ENCODE data around the gene MRPL39.

DNA sequence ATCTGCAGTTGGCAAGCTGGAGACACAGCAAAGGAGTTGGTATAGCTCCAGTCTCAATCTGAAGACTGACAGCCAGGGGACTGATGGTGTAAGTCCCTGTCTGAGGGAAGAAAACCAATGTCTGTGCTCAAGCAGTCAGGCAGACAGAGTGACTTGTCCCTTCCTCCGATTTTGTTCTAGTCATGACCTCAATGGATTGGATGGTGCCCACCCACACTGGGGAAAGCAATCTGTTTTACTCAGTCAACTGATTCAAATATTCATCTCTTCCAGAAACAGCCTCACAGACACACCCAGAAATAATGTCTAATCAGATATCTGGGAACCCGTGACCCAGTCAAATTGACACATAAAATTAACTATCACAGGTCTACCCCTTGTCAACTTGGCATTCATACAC is 11.9 kb upstream of the MRPL39 start:
- no peak for TF ChIP-seq MAFK (IDR thresholded peaks at IDR 0.05; ENCODE audit: low read depth, low read length)
- TF ChIP-seq, protein P1, sequence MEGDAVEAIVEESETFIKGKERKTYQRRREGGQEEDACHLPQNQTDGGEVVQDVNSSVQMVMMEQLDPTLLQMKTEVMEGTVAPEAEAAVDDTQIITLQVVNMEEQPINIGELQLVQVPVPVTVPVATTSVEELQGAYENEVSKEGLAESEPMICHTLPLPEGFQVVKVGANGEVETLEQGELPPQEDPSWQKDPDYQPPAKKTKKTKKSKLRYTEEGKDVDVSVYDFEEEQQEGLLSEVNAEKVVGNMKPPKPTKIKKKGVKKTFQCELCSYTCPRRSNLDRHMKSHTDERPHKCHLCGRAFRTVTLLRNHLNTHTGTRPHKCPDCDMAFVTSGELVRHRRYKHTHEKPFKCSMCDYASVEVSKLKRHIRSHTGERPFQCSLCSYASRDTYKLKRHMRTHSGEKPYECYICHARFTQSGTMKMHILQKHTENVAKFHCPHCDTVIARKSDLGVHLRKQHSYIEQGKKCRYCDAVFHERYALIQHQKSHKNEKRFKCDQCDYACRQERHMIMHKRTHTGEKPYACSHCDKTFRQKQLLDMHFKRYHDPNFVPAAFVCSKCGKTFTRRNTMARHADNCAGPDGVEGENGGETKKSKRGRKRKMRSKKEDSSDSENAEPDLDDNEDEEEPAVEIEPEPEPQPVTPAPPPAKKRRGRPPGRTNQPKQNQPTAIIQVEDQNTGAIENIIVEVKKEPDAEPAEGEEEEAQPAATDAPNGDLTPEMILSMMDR (conservative IDR thresholded peaks at IDR 0.05; ENCODE audit: low read depth, low read length), result no peak
- TF ChIP-seq RFX5 (IDR thresholded peaks at IDR 0.05; ENCODE audit: low read depth, low read length), result no peak
- no peak for TF ChIP-seq POLR2A (IDR thresholded peaks at IDR 0.05; ENCODE audit: low read depth, low read length)
- TF ChIP-seq, protein P2, sequence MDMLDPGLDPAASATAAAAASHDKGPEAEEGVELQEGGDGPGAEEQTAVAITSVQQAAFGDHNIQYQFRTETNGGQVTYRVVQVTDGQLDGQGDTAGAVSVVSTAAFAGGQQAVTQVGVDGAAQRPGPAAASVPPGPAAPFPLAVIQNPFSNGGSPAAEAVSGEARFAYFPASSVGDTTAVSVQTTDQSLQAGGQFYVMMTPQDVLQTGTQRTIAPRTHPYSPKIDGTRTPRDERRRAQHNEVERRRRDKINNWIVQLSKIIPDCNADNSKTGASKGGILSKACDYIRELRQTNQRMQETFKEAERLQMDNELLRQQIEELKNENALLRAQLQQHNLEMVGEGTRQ (IDR thresholded peaks at IDR 0.05; ENCODE audit: low read depth, low read length), result no peak
- no peak for TF ChIP-seq SMC3 (IDR thresholded peaks at IDR 0.05; ENCODE audit: low read depth, low read length)
- no peak for TF ChIP-seq RAD21 (IDR thresholded peaks at IDR 0.05; ENCODE audit: low read length)
- TF ChIP-seq BHLHE40 (IDR thresholded peaks at IDR 0.05; ENCODE audit: low read depth, low read length), result no peak
